ENCODE data around the gene SLC43A3. TPM values are rescaled to one million over a fixed set of nuclear protein-coding genes. Genes with fewer than 3 reads are reported as not detected.

SLC43A3 gene
- polyA plus RNA-seq, 3 donors from 2014 or later, result 11.4 to 17.1 (median 12.4) TPM

DNA sequence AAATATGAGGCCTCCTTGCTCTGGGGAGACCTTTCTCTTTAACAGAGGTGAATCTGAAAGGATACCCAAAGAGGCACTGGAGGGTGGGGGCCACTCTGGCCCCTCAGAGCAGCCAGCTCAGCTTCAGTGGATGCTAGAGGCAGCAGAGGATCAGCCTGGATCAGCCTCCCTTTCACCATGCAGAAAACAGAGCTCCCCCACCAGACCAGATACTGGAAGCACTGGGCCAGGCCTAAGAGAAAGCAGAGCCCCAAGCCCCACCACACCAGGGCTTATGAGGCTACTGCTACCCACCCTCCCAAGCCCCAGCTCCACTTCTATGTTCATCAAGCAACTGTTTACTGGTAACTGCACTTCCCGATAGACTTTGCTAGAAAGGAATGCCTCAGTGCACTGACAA, 4.0 kb upstream of the SLC43A3 start:
- peaks cover 0 to 2% (median 0%) of the 10 kb centered on the region in 6 donors for H3K9me3 Mint-ChIP-seq
- no peak for DNase-seq
- H3K4me3 Mint-ChIP-seq, result no peak overlapping the region
- H3K27me3 Mint-ChIP-seq (ENCODE audit: low read depth in 3 of 3), result peaks cover 0 to 3% (median 0%) of the 10 kb centered on the region in 3 donors
- no peaks in the 10 kb centered on the region for H3K36me3 Mint-ChIP-seq
- H3K27ac Mint-ChIP-seq, result peak overlapping the region in 3 of 6 donors; percentile 33 to 76 (median 74)
- H3K4me1 Mint-ChIP-seq, result peaks cover 25 to 40% of the 10 kb centered on the region in 2 donors

DNA sequence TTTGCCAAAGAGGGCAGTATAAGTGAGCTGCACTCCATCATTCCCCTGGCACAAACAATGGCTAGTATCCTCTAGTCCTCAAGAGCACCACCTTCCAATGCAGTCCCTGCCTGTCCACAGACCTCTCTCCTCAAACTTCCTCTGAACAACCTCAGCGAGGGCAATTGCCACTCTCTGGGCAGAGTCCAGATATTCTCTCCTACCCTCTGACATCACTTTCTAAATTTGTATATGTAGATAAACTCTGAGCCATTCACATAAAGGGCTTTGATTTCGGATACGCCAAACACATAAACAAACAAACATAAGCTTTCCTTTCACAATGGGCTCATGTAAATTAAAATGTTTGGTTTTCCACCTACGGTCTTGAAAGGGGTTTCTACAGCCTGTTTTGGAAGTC, 3.0 kb upstream of the SLC43A3 start:
- DNase-seq, result no peak

DNA sequence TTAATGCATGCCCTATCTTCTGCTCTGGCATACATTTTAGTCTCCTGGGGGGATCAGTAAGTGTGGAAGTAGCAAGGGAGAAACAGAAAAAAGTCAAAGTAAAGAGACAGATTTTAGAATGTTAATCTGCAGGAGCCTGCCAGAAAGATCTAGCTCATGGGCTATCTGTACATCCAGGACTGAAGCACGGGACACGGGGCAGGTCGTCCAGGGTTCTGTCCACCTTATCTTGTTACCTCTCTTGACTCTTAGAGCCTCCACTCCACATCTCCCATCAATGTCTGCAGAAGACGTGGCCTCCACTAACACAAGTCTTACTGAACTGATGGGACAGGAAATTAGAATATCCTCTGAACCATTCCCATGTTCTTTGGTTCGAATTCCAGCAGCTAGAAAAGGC, 1.7 kb upstream of the SLC43A3 start:
- H3K4me1 Mint-ChIP-seq, result peaks cover 48 to 63% of the 10 kb centered on the region in 2 donors

More for the DNA sequence above, 3.0 kb upstream of the SLC43A3 start:
- H3K27ac Mint-ChIP-seq, result no peak overlapping the region
- H3K4me3 Mint-ChIP-seq, result no peak overlapping the region
- peaks cover 2 to 3% (median 2%) of the 10 kb centered on the region in 3 donors for H3K27me3 Mint-ChIP-seq (ENCODE audit: low read depth in 3 of 3)
- H3K36me3 Mint-ChIP-seq, result no peaks in the 10 kb centered on the region
- peaks cover 35 to 50% of the 10 kb centered on the region in 2 donors for H3K4me1 Mint-ChIP-seq
- H3K9me3 Mint-ChIP-seq, result peaks cover 0 to 2% (median 0%) of the 10 kb centered on the region in 6 donors

DNA sequence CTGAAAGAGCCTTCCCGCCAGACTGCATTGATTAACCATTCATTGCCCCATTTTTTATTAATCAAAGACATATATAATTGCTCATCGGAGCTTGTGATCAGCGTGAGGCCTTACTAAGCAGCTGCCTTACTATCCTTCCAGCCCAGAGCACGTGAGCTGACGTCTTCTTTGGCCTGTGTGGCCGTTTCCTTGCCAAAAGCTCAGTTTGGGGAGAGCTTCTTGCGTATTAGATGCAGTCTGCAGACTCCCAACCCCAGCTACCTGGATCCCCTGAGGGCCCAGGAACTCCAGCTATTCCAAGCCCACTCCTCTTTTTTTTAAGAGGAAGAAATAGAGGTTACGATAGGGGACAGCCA, 784 bp upstream of the SLC43A3 start:
- Mint-ChIP-seq H3K4me3 (peak overlapping the region; percentile 81 to 94 (median 85)), H3K36me3 (peaks cover 0 to 3% (median 0%) of the 10 kb centered on the region in 3 donors), H3K27ac (peak overlapping the region in 4 of 6 donors; percentile 76 to 91 (median 88)), H3K4me1 (peaks cover 52 to 63% of the 10 kb centered on the region in 2 donors), H3K9me3 (peaks cover 0 to 2% (median 0%) of the 10 kb centered on the region in 6 donors), H3K27me3 (ENCODE audit: low read depth in 3 of 3) (peaks cover 2 to 6% (median 2%) of the 10 kb centered on the region in 3 donors)
- no peak for DNase-seq

More for the DNA sequence above, 1.7 kb upstream of the SLC43A3 start:
- no peak overlapping the region for H3K4me3 Mint-ChIP-seq
- peak overlapping the region in 1 of 6 donors; percentile 0 for H3K27ac Mint-ChIP-seq
- H3K9me3 Mint-ChIP-seq, result peaks cover 0 to 2% (median 0%) of the 10 kb centered on the region in 6 donors
- no peak for DNase-seq
- H3K27me3 Mint-ChIP-seq (ENCODE audit: low read depth in 3 of 3), result peaks cover 2 to 6% (median 2%) of the 10 kb centered on the region in 3 donors
- H3K36me3 Mint-ChIP-seq, result peaks cover 0 to 2% (median 0%) of the 10 kb centered on the region in 3 donors

DNA sequence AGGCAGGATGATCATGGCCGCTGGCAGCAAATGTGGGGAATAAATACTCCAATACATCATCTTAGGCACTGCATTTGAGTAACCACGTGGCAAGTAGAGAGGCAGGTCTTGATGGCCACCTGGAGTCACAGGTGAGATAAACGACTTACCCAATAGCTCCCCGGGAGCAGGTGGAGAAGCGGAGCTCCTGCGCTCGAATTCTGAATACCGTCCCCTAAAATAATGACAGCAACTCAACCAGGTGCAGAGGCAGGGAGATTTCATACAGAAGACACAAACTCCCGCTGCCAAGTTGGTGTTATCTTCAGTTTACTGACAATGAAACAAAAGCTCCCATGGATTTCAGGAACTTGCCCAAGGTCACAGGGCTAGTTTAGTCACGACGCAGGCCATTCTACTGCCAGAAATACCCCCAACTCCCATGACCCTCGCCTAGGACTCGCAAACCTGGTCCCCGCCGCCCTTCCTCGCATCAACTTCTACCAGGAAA, 437 bp downstream of the SLC43A3 start:
- Mint-ChIP-seq H3K27ac (peak overlapping the region; percentile 60 to 88 (median 84)), H3K9me3 (peaks cover 0 to 2% (median 0%) of the 10 kb centered on the region in 6 donors), H3K27me3 (ENCODE audit: low read depth in 3 of 3) (peaks cover 2 to 10% (median 5%) of the 10 kb centered on the region in 3 donors), H3K4me3 (peak overlapping the region; percentile 81 to 94 (median 85)), H3K36me3 (peaks cover 0 to 3% (median 0%) of the 10 kb centered on the region in 3 donors), H3K4me1 (peaks cover 57 to 66% of the 10 kb centered on the region in 2 donors)
- no peak for DNase-seq

DNA sequence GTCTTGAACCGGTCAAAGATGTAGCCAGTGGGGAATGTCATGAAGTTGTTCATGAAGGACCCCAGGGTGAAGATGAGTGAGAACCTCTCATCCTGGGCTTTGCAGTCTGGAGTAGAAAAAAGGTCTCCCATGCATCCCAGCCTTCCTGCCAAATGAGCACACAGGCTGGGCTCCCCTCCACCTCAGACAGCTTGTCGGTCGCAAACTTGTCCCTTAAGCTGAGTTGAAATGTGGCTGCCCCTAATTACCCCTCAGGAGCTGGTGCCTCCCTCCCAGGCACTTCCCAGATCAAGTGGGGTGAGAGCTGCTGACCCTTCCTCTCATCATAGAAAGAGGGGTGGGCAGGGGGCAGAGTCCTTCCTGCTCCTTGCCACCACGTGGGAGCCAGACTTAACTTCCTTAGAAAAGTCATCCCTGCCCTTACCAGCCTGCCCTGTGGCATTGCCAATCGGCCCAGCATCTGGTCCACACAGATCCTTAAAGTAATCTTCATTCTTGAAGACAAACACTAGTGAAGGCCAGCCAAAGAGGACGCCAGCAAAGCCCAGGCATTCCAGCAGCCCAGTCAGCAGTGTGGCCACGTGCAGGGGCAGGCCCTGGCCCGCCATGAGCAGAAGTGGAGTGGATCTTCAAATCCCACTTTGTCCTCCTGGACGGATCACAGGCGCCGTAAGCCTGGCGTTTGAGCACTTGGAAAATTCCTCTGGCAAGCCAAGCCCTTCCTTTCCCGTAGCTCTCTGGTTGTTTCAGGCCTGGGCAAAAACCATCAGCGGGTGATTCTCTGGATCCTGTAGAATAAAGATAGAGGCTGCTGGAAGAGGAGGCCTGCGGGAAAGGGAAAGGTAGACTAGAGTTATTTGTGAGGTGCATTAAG, 1.1 kb downstream of the SLC43A3 start:
- Mint-ChIP-seq H3K27ac (peak overlapping the region; percentile 45 to 91 (median 82)), H3K27me3 (ENCODE audit: low read depth in 3 of 3) (peaks cover 2 to 10% (median 7%) of the 10 kb centered on the region in 3 donors), H3K36me3 (peaks cover 0 to 3% (median 0%) of the 10 kb centered on the region in 3 donors), H3K4me1 (peaks cover 64 to 73% of the 10 kb centered on the region in 2 donors), H3K4me3 (peak overlapping the region; percentile 81 to 94 (median 85)), H3K9me3 (peaks cover 0 to 2% (median 0%) of the 10 kb centered on the region in 6 donors)
- DNase-seq, result no peak

DNA sequence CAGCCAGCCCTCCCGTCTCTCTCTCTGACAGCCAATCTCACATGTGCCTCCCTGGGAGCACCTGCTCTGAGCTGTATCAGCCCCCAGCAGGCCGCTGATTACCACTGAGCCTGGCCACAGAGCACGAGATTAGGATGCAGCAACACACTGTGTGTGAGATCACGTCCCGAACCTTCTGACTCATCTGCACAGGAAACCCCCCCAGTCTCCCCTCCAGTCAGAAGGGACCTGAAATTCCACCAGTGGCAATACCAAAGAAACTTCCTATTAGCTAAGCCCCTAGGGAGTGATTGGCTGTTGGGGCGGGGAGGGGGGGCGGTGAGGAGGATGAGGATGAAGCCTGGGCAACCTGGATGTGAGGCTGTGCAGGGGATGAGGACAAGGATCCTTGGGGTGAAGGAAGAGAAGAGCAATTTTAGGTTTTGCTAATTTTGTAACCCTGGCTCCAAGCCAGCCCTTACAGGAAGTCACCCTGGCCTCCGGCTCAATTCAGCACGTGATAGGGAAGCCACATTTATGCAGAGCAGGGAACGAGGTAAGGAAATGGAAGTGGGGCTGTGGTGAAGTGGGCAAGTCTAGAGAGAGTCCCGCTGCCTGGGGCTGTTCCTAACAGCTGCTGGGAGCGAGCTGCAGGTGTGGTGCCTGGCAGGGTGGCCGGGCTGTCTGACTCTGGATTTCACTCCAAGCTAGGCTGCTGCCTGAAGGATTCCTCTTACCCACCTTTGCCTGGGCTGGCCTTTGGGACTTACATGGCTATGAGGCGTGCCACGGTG, 1.9 kb downstream of the SLC43A3 start:
- Mint-ChIP-seq H3K9me3 (peaks cover 0 to 2% (median 0%) of the 10 kb centered on the region in 6 donors), H3K27me3 (ENCODE audit: low read depth in 3 of 3) (peaks cover 2 to 10% (median 7%) of the 10 kb centered on the region in 3 donors), H3K36me3 (peaks cover 0 to 6% (median 3%) of the 10 kb centered on the region in 3 donors), H3K4me1 (peaks cover 64 to 75% of the 10 kb centered on the region in 2 donors), H3K4me3 (peak overlapping the region; percentile 55 to 77 (median 69)), H3K27ac (peak overlapping the region; percentile 49 to 91 (median 82))
- DNase-seq, result peak; percentile 70 to 78 (median 76)

DNA sequence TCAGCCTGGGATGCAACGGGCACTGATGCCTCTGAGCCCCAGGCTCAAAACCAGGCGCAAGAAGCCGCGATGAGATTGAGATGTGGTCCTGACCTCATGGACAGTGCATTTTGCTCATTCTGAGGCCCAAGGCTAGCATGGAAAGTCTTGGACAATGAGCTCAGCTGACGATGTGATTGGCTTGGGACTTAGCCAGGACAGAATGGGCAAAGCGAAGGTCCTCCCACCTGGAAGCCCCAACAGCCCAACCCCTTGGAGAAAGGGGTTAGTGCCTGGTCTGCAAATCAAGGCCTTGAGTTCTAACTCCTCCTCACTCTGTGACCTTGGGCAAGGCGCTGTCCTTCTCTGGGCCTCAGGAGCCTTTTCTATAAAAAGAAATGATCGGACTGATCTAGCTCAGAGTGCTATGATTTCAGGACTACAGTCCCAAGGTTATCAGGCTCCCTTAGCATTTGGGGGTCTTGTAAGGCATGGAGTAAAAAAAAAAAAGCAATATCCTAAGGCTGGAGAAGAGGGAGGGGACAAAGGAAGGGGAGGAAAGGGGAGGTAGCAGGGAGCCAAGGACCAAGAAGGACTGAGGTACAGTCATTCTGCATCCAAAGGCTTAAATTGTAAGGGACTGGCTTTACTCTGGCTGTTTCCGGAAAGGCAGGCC, 2.7 kb downstream of the SLC43A3 start:
- Mint-ChIP-seq H3K27ac (peak overlapping the region; percentile 49 to 91 (median 82)), H3K9me3 (peaks cover 0 to 2% (median 0%) of the 10 kb centered on the region in 6 donors), H3K27me3 (ENCODE audit: low read depth in 3 of 3) (peaks cover 2 to 10% (median 7%) of the 10 kb centered on the region in 3 donors), H3K36me3 (peaks cover 0 to 8% (median 4%) of the 10 kb centered on the region in 3 donors), H3K4me1 (peaks cover 64 to 75% of the 10 kb centered on the region in 2 donors), H3K4me3 (peak overlapping the region; percentile 51 to 77 (median 69))
- DNase-seq, result peak in 1 of 3 donors; percentile 4

DNA sequence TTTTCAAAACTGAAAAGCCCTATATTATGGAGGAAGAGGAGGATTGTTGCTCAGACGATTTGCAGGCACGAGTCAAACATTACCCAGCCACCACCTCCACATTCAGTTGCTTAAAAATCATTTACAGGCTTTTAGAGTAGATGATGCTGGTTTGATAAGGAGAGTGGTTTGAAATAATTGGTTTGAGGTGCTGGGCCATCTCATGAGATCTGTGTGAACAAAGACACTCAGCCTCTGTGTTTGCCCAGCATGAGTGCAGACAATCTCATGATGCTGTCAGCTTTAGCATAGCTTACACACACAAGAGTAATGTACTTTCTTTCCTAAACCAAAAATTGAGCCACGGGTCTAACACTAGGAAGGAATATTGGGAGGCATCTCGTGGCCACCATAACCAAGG, 4.3 kb downstream of the SLC43A3 start:
- DNase-seq, result no peak
- H3K4me1 Mint-ChIP-seq, result peaks cover 64 to 71% of the 10 kb centered on the region in 2 donors
- H3K27ac Mint-ChIP-seq, result peak overlapping the region in 4 of 6 donors; percentile 14 to 66 (median 38)
- peaks cover 0 to 10% (median 9%) of the 10 kb centered on the region in 3 donors for H3K36me3 Mint-ChIP-seq
- H3K4me3 Mint-ChIP-seq, result peak overlapping the region in 4 of 5 donors; percentile 10 to 68 (median 36)
- peaks cover 0 to 2% (median 0%) of the 10 kb centered on the region in 6 donors for H3K9me3 Mint-ChIP-seq
- H3K27me3 Mint-ChIP-seq (ENCODE audit: low read depth in 3 of 3), result peaks cover 2 to 10% (median 7%) of the 10 kb centered on the region in 3 donors

DNA sequence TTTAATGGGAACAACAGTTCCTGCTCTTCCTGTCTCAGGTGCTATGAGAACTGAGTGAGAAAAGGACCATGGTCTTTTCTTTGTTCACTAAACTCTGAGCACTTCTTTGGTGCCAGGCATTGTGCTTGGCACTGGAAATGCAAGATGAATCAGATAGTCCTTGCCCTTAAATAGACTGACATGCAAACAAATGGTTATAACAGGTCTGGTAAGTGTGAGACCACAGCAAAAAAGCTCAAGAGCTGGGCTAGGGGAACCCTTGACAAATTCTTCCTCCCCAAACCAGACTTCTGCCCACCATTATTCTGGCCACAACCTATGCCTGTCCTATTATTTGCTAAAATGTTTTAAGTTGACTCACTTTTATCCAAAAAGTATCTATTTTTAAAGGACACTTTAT, 5.1 kb downstream of the SLC43A3 start:
- Mint-ChIP-seq H3K27ac (peak overlapping the region; percentile 23 to 66 (median 54)), H3K4me3 (peak overlapping the region in 4 of 5 donors; percentile 13 to 77 (median 62)), H3K9me3 (no peaks in the 10 kb centered on the region), H3K27me3 (ENCODE audit: low read depth in 3 of 3) (peaks cover 2 to 9% (median 7%) of the 10 kb centered on the region in 3 donors), H3K36me3 (peaks cover 3 to 19% (median 16%) of the 10 kb centered on the region in 3 donors), H3K4me1 (peaks cover 57 to 63% of the 10 kb centered on the region in 2 donors)
- peak; percentile 44 to 49 (median 46) for DNase-seq

DNA sequence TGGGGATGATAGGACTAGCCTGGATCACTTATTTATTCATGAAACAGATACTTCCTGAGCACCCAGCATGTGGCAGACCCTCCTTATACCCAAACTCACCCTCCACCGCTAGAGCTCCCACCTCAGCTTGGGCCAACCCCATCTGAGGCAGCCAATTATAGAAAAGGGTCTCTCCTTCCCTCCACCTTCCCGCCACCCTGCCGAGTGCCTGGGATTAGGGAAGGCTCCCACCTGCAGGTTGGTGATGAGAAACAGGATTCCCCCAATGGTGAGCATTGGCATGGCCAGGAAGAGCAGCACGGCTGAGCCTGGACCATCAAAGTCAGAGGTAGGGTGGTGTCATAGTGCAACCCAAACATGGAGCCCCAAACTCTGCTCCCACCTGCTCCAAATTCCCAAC, 5.9 kb downstream of the SLC43A3 start:
- Mint-ChIP-seq H3K4me1 (peaks cover 50 to 55% of the 10 kb centered on the region in 2 donors), H3K27ac (peak overlapping the region in 2 of 6 donors; percentile 9 to 49), H3K4me3 (no peak overlapping the region), H3K36me3 (peaks cover 4 to 22% (median 18%) of the 10 kb centered on the region in 3 donors), H3K9me3 (no peaks in the 10 kb centered on the region), H3K27me3 (ENCODE audit: low read depth in 3 of 3) (peaks cover 2 to 7% (median 7%) of the 10 kb centered on the region in 3 donors)
- DNase-seq, result no peak

DNA sequence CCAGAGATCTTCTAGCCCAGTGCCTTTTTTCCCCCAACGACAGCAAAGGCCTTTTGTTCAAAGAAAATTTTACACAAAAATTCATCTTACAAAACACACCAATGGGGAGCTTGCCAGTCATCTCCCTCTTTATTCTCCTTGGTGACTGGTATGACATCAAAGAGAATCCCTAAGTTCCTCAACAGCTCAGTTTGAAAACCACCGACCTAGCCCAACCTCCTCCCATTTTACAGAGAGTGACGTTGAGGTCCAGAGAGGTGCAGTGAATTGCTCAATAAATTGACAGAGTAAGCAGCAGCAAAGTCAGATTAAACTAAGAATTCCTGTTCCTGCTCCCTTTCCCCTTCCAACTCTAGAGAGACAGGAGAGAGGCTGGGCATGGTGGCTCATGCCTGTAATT, 7.8 kb downstream of the SLC43A3 start:
- H3K9me3 Mint-ChIP-seq, result no peaks in the 10 kb centered on the region
- no peak for DNase-seq
- H3K36me3 Mint-ChIP-seq, result peaks cover 14 to 31% (median 27%) of the 10 kb centered on the region in 3 donors
- no peak overlapping the region for H3K4me3 Mint-ChIP-seq
- H3K4me1 Mint-ChIP-seq, result peaks cover 31 to 36% of the 10 kb centered on the region in 2 donors
- peaks cover 0 to 5% (median 4%) of the 10 kb centered on the region in 3 donors for H3K27me3 Mint-ChIP-seq (ENCODE audit: low read depth in 3 of 3)
- no peak overlapping the region for H3K27ac Mint-ChIP-seq

Measured in immature natural killer cell (primary cell).